CD4-positive, alpha-beta T cell treated with Interferon gamma for 1 hour (primary cell): ENCODE measurements around the gene UBTD2.
"Not testable (repeated sequence)": the region's sequence is repeated elsewhere in the genome, so short reads cannot be mapped to it uniquely, and the experiment has no call there.

Experiments used
- DNase-seq: peaks from one replicate; pipeline ENCODE4 v3.0.0-alpha.2; 2020

The UBTD2 gene, protein sequence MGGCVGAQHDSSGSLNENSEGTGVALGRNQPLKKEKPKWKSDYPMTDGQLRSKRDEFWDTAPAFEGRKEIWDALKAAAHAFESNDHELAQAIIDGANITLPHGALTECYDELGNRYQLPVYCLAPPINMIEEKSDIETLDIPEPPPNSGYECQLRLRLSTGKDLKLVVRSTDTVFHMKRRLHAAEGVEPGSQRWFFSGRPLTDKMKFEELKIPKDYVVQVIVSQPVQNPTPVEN

DNA sequence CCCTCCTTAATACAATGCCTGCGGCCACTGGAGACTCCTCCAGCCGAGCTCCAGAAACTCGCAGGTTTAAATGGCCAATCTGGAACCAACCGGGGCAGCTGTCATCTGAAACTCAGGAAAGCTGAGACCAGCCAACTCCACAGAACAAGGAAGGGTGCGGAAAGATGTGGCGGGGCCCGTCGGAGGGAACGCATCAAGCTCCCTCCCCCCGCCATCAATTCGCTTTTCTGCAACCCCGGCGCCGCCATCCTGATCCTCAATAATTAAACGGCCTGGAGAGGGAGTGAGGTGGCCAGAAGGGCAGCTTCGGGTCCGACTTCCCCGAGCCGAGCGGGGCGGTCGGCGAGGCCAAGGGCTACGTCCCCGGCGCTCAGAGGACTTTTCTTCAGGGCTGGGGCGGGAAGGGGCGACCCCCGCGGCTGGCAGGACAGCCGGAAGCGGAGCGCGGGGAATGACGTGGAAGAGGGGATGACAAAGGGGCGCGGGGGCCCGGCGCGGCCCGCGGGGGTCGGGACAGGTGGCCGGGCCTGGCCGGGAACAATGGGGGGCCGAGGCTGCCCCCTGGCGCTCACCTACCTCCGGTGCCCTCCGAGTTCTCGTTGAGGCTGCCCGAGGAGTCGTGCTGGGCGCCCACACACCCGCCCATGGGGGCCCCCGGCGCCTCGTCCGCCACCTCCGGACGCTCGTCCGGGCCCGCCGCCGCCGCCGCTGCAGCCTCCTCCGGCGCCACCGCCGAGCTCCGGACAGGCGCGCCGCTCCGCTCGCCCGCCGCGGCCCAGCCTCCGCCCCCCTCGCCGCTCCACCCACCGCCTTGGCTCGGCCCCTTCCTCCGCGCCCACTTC is at the start of gene UBTD2:
UBTD2 (minus strand) TSS at position 745 of the 842 bp plus-strand sequence; CDS start at position 646, 99 bp downstream.
- DNase-seq = peak; percentile 68

DNA sequence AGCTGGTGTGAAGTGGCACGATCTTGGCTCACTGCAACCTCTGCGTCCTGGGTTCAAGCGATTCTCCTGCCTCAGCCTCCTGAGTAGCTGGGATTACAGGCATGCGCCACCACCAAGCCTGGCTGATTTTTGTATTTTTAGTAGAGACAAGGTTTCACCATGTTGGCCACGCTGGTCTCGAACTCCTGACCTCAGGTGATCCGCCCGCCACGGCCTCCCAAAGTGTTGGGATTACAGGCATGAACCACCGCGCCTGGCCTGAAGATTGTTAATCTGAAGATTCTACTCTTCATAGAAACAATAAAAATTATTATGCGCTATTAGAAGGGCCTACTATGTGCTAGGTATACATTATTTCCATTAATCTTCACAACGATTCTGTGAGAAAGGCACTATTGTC is 43.3 kb upstream of the UBTD2 start:
- DNase-seq = not testable (repeated sequence)

DNA sequence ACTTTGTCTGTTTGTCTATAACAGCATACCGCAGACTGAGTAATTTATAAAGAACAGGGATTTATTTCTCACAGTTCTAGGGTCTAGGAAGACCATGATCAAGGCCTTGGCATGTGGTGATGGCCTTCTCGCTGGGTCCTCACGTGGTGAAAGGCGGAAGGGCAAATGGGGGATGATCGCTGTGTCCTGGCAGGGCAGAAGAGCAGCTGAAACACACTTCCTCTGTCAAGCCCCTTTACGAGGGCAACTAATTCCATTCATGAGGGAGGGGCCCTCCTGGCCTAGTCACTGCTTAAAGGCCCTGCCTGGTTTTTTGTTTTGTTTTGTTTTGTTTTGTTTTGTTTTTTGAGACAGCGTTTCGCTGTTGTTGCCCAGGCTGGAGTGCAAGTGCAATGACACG is 41.9 kb upstream of the UBTD2 start:
- DNase-seq = no peak

DNA sequence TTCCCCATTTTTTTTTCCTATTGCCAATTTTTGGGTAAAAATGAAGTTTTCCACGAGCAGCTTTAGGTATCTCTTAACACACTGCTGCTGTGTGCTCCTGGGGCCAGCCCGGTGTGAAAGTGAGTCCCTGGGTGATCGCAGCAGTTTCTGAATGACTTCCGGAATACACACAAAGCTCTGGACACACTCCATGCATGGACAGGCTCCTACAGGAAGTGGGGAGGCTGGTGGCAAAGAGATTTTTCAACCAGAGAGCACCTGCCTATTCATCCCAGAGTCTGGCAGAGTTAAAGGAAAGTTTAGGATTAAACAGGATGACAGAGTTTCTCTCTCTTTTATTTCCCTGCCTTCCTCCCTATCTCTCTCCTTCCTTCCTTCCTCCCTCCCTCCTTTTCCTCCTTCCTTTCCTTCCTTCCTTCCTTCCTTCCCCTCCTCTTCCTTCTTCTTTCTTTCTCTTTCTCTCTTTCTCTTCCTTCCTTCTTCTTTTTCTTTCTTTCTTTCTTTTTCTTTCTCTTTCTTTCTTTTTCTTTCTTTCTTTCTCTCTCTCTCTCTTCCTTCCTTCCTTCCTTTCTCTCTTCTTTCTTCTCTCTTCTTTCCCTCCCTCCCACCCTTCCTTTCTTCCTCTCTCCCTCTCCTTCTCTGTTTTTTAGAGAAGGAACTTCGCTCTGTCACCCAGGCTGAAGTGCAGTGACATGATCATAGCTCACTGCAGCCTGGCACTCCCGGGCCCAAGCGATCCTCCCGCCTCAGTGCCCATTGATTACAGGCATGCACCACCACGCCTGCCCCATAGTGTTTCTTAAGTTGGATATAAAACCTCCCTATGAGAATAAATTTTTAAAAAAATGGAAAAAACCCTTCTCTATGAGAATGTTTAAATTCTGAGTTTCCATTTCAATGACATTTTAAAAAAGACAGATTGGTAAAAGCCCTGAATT is 38.7 kb upstream of the UBTD2 start:
- DNase-seq = no peak

DNA sequence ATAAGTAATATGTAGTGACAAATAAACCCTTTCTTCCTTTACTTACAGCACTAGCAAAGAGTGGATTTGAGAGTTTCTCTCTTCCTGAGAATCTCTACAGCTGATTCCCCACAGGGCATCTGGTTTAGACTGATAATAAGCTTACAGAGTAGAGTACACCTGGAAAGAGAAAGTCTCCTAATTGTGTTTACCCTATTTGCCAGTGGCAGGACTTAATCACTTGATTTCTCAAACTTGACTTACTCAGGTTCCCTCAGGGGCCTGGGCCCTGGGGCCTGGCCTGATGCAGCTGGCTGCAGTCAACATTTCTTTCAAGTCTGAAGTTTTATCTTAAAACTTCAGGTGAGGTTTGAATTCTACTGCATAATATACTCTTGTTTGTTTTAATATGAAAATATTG is 38.0 kb upstream of the UBTD2 start:
- DNase-seq = no peak

DNA sequence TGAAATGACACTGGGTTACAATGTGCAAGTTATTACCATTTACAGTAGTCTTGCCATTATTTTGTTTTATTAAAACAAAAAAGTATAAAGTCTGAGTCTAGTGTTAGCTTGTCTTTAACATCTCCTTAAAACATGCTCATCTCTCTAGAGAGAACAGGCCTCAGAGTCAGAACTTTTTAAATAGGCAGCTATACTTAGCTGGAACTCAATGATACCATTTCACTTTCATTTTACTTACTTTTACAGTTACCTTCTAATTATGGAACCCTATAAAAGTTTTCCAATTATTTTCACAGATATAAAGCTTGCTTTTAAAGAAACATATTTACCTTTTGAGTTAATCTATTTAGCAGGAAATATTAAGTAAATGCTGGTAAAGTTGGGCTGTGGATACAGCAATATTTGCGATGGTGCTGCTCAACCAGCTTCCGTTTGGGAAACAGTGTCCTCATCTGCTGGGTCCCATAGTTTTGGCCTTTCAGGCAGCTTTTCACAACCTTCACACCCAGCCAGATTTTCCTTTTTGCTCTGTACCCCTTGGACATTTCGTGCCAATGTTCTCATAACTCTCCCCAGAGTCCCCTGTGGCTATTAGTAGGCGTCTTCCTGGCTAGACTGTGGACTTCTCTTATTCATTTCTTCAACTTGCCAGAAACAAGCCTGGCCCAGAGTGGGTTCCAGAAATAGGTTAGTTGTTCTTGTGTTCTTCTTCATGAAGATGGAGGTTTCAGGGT is 36.3 kb upstream of the UBTD2 start:
- no peak for DNase-seq

DNA sequence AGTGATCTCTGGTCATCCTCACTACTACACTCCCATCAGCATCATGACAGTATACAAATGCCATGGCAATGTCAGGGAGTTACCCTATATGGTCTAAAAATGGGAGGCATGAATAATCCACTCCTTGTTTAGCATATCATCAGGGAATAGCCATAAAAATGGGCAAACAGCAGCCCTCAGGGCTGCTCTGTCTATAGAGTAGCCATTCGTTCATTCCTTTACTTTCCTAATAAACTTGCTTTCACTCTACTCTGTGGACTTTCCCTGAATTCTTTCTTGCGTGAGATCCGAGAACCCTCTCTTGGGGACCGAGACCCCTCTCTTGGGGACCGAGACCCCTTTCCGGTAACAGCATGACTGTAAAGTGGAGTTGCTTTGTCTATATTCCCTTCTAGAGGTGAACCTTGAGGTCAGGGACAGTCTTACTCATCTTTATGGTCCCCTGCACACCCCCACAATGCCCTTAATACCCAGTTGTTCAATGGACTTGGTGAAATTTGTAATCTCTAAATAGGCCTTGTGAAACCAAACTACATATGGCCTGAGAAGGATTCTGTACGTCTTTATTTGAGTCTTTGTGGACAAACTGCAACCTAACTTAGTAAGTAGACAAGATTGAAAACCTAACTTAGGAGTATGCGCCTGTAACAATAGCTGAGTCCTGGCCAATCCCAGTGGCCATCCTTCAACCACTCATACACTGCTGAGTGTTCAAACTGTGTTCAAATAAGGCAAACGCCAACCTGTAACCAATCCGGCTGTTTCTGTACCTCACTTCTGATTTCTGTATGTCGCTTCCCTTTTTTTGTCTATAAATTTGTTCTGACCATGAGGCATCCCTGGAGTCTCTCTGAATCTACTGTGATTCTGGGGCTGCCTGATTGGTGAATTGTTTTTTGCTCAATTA is 32.3 kb upstream of the UBTD2 start:
- DNase-seq = no peak

DNA sequence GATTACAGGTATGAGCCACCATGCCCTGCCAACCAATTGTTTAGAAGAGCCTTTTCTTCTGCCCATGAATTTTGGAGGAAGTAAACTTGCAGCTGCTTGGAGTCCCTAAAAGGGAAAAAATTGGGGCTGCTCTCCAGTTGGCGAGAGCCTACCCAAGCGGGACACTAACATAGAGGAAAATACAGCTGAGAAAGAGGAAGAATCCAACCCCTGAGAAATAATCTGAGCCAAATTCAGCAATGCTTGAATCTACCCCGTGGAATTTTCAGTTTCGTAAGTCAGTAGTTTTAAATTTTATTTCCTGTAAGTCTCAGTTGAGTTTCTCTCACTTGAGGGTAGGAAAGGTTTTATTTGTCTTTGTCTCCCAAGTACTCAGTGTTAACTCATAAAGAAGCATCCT is 30.4 kb upstream of the UBTD2 start:
- no peak for DNase-seq

DNA sequence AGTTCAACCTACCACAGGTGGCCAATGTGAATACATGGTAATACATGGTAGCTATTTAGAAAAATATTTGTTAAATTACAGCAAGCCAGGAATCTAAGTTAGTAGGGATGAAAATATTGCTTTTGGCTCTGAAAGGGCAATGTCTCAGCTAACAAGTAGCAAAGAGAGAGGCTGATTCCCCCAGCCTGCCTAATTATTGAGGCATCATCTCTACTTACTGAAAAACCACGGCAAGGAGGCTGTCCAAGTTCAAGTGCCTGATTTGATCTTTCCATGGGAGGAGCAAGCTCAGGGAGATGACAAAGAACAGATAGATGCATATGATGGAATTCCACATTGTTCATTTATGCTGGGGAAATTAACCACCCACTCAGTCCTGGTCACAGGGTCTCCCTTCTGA is 28.7 kb upstream of the UBTD2 start:
- DNase-seq = no peak

DNA sequence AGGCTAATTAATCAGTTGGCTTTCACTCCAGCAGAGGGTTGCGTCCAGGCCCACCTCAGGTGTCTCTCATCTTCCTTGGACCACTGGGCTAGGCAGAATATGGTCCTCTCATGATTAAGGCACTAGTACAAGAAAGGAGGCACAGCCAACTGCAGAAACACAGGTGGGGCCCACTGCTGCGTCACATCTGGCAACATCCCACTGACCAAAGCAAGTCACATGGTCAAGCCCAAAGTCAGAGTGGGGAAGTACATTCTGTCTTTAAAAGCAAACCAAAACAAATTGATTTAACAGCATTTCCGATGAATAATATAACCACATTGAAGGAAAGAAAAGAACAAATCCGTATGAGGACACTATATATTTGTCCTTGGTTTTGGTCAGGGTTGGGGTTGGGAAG is 28.0 kb upstream of the UBTD2 start:
- DNase-seq = no peak

DNA sequence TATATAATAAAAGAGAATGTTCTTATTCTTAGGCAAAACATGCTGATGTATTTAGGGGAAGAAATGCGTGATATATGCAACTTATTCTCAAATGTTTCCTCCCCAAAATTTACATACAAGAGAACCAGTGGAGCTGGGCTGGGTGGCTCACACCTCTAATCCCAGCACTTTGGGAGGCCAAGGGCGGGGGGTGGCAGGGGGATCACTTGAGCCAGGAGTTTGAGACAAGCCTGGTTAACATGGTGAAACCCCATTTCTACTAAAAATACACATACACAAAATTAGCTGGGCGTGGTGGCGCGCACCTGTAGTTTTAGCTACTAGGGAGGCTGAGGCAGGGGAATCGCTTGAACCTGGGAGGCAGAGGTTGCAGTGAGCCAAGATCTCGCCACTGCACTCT is 27.5 kb upstream of the UBTD2 start:
- DNase-seq = no peak

DNA sequence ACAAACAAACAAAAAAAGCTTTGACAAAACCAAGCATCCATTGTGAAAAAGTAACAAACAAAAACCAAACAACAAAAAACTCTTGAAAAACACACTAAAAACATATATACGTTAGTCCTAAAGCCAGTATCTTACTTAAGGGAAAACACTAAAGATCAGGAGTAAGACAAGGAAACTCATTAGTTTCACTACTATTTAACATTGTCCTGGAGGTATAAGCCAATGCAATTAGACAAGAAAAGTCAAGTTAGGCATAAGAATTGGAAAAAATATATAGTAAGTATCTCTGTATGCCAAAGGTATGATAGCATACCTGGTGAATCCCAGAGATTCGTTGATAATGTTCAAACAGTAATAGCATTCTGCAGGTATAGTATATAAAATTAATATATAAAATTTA is 21.8 kb upstream of the UBTD2 start:
- no peak for DNase-seq

DNA sequence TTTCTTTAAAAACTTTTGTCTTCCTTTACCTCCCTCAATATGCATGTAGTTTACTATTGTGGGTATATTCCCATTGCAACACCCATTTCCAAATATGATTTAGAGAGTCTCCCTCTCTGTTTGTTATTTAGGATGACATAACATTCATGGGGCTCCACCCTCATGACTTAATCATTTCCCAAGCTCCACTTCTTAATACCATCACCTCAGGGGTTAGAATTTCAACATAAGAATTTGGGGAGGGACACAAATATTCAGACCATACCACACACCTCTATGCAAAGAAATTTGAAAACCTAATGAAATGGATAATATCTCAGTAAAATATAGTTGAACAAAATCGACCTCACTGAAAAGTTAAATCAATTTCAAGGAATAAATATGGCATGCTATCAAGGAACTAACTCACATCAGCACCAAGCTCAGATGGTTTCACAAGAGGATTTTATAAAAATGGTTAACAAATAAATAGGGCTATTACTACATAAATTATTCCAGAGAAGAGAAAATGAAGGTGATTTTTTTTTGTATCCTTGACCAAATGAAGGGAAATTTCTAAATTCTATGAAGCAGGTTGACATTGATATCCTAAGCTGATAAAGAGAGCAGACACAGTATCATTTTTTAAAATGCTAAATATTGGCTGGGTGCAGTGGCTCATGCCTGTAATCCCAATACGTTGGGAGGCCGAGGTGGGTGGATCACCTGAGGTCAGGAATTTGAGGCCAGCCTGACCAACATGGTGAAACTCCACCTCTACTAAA is 20.2 kb upstream of the UBTD2 start:
- no peak for DNase-seq

DNA sequence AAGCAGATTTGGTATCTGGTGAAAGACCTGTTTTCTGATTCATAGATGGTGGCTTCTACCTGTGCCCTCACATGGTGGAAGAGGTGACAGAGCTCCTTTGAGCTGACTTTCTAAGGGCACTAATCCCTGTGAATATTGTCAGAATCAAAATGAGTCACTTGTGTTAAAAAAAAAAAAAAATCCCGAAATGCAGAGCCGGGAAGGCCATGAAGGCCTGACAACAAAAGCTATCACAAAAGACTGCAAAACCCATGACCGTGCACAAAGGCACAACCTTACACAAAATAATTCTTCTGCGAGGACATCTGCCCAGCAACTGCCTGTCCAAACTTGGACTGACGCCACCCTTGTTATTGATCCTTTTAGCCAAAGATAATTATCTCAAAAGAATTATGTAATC is 19.6 kb upstream of the UBTD2 start:
- DNase-seq = no peak

DNA sequence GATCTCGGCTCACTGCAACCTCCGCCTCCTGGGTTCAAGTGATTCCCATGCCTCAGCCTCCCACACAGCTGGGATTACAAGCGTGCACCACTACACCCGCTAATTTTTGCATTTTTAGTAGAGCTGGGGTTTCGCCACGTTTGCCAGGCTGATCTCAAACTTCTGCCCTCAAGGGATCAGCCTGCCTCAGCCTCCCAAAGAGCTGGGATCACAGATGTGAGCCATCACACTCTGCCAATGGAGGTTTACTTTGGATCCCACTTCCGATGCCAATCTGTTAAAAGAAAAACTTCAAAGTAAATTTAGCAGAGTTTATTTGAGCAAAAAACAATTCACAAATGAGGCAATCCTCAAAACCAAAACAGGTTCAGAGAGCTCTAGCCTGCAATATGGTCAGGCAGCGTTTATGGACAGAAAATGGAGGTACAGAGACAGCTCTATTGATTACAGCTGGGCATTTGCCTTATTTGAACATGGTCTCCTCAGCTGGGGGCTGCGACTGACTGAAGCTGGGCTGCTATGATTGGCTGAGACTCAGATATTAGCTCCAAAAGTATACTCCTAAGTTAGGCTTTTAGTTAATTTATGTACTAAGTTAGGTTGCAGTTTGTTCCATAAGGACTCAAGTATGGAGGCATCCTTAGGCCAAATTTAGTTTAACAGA is 18.6 kb upstream of the UBTD2 start:
- DNase-seq = no peak

DNA sequence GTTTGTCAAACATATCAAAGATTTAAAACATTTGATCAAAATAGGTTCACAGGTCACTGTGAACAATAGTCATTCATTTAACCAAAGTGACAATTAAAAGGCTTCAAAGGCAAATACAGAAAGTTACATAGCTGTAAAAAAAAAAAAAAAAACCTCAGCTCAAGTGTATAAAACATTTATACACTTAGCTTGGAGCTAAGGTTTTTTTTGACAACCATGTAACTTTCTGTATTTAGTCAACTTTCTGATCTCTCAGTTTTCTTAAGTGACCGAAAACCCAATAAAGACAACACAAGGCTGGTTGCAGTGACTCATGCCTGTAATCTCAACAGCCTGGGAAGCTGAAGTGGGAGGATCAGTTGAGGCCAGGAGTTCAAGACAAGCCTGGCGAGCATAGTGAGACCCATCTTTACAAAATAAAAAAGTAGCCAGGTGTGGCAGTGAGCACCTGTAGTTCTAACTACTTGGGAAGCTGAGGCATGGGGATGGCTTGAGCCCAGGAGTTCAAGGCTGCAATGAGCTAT is 16.4 kb upstream of the UBTD2 start:
- no peak for DNase-seq

DNA sequence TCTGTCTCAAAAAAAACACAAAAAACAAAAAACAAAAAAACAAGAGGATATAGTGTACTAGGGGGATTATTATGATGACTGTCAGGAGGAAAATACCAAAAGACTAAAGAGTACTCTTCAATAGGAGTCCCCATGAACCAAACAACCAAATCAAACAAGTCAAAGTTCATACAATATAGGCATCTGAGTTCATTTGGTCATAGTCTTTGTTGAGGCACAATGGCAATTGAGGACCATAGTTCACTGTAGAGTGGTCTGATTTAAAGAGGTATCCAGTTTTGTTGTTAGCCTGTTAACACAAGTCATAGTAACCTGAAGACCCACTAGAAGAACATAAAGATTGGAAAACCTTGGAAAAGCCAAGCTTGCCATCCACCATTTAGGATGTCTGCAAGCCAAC is 11.3 kb upstream of the UBTD2 start:
- DNase-seq = no peak

DNA sequence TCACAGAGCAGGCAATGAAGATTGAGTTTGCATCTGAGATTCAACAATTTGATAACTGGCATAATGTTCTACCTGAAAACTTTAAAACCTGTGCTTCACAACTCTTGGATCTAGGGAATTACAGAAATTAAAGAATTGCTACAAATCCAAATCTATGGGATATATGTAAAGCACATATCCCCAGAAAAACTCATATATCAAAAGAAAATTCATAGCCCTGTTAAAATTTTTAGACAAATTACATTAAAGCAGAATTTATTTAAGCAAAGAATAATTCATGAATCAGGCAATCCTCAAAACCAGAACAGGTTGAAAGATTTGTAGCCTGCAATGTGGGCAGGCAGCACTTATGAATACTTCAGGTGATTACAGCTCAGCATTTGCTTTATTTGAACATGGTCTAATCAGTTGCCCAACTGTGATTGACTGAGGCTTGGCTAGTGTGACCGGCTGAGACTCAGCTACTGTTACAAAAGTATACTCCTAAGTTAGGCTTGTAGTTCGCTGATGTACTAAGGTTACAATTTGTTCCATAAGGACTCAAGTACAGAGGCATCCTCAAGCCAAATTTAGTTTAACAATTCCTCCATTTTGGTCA is 10.3 kb upstream of the UBTD2 start:
- DNase-seq = no peak

DNA sequence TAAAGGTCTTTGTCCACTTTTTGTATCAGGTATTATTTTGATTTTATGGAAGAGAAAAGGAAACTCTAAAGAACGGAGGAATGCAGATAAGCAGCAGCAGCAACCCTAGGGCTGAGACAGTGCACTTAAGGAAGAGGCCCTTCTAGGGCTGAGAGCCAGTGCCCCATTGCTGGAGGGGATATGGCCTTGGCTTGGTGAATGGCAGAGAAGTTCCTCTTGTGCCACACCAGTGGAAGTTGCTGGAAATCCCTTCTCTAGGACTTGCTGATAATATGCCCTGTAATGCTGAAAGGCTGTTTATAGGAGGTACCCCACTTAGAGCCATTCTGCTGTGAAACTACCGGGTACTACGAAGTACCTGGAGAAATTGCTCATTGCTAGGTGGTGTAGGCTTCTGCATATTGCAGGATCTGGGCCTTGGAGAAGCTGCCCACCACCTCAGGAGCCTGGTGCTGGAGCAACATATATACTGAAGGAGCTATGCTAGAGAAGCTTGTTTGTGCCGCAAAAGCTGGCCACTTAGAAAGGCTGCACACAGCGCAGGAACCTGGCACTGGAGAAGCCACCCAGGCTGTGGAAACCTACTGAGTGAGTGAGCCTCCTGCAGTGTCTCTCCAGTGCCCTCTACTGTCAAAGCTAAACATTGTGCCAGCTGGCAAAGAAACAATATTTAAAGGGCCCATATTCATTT is 9.6 kb upstream of the UBTD2 start:
- peak; percentile 57 for DNase-seq
